HepG2 (cell line): ENCODE results near the gene ALG14. TPM values are rescaled to one million over a fixed set of nuclear protein-coding genes. Genes with fewer than 3 reads are reported as not detected.

Experiments
- DDIT3 ChIP-seq: sonication (generic); formaldehyde crosslinking; IDR thresholded peaks from 2 replicates; pipeline ENCODE4 v1.4.0; 2020; ENCODE audit warnings: mild to moderate bottlenecking, missing genetic modification reagents
- FOSL2 ChIP-seq: sonication (generic); formaldehyde crosslinking; IDR thresholded peaks from 2 replicates; pipeline ENCODE4 v1.4.0; 2020; ENCODE audit warnings: missing genetic modification reagents
- HCFC1 ChIP-seq: fragments of 150-350 bp; IDR thresholded peaks from 2 replicates; pipeline ENCODE4 v1.6.1; 2014; ENCODE audit warnings: low read depth, low read length
- HNF4G ChIP-seq, 2 experiments: sonication (generic) in 1 of 2; formaldehyde crosslinking in 1 of 2; IDR thresholded peaks; 2 replicates each; pipeline versions ENCODE4 v1.4.0 to v1.6.1; 2011 to 2020; ENCODE audit warnings: borderline replicate concordance in 2 of 2, low read depth in 2 of 2, mild to moderate bottlenecking in 2 of 2, low read length in 1 of 2, missing genetic modification reagents in 1 of 2, moderate library complexity in 1 of 2
- HOXD1 ChIP-seq: sonication (generic); formaldehyde crosslinking; IDR thresholded peaks from 2 replicates; pipeline ENCODE4 v1.5.0; 2020; ENCODE audit warnings: missing genetic modification reagents
- MXI1 ChIP-seq: IDR thresholded peaks from 3 replicates; pipeline ENCODE4 v1.6.1; 2012; ENCODE audit warnings: low read depth, low read length, inconsistent platforms, borderline replicate concordance
- PLRG1 ChIP-seq: fragments of 450-650 bp; conservative IDR thresholded peaks from 2 replicates; pipeline ENCODE4 v1.6.1; 2016
- SOX13 ChIP-seq, 3 experiments: fragments of 450-650 bp in 1 of 3; sonication (generic) in 1 of 3; formaldehyde crosslinking in 1 of 3; IDR thresholded peaks in 2 of 3; conservative IDR thresholded peaks in 1 of 3; 2 replicates each; pipeline versions ENCODE4 v1.5.0 to v1.6.1; 2016 to 2020; ENCODE audit warnings: antibody characterized with exemption in 1 of 3, mild to moderate bottlenecking in 1 of 3, missing compliant biosample characterization in 1 of 3, missing genetic modification reagents in 1 of 3, moderate library complexity in 1 of 3
- SUZ12 ChIP-seq: fragments of 150-350 bp; IDR thresholded peaks from 2 replicates; pipeline ENCODE4 v1.6.1; 2014; ENCODE audit warnings: low read depth, low read length
- YEATS2 ChIP-seq: sonication (generic); formaldehyde crosslinking; IDR thresholded peaks from 2 replicates; pipeline ENCODE4 v1.4.0; 2020; ENCODE audit warnings: missing genetic modification reagents, borderline replicate concordance
- ZBTB7B ChIP-seq: sonication (generic); formaldehyde crosslinking; IDR thresholded peaks from 2 replicates; pipeline ENCODE4 v1.4.0; 2020; ENCODE audit warnings: missing genetic modification reagents
- ZMYM4 ChIP-seq: sonication (generic); formaldehyde crosslinking; IDR thresholded peaks from 2 replicates; pipeline ENCODE4 v1.8.1; 2023; ENCODE audit warnings: mild to moderate bottlenecking, missing genetic modification reagents
- ZNF274 ChIP-seq: sonication (generic); formaldehyde crosslinking; IDR thresholded peaks from 2 replicates; pipeline ENCODE4 v1.5.1; 2020; ENCODE audit warnings: mild to moderate bottlenecking, missing genetic modification reagents
- ZNF430 ChIP-seq: sonication (generic); formaldehyde crosslinking; IDR thresholded peaks from 2 replicates; pipeline ENCODE4 v1.9.0; 2021; ENCODE audit warnings: mild to moderate bottlenecking, missing genetic modification reagents
- ZNF598 ChIP-seq: sonication (generic); formaldehyde crosslinking; IDR thresholded peaks from 2 replicates; pipeline ENCODE4 v1.5.1; 2020; ENCODE audit warnings: mild to moderate bottlenecking, missing genetic modification reagents, borderline replicate concordance
- ZNF670 ChIP-seq: sonication (generic); formaldehyde crosslinking; IDR thresholded peaks from 2 replicates; pipeline ENCODE4 v1.8.0; 2022; ENCODE audit warnings: mild to moderate bottlenecking, missing genetic modification reagents, borderline replicate concordance
- ZNF841 ChIP-seq: sonication (generic); formaldehyde crosslinking; IDR thresholded peaks from 2 replicates; pipeline ENCODE4 v1.8.1; 2023; ENCODE audit warnings: missing genetic modification reagents, borderline replicate concordance
- polyA plus RNA-seq, 8 experiments: library from polyadenylated mRNA; depleted of rRNA in 3 of 8; stranded (reverse) in 7 of 8; unstranded in 1 of 8; fragments of >200 nt; fragmentation: Illumina TruSeq in 4 of 8; extraction: Trizol in 4 of 8; gene quantifications; 2 replicates each; pipeline versions ENCODE4 v1.2.1 to v1.2.3, GENCODE V29; 2011 to 2016; ENCODE audit warnings: low read depth in 4 of 8, missing spikeins in 1 of 8, mixed read lengths in 1 of 8; ENCODE audit not compliant: insufficient read depth in 1 of 8
- total RNA-seq, 5 experiments: library from RNA; depleted of rRNA; stranded (reverse); fragments of >200 nt; fragmentation: Illumina TruSeq; extraction: Trizol; gene quantifications; 2 replicates each; pipeline ENCODE4 v1.2.3, GENCODE V29; 2016; ENCODE audit warnings: low read depth in 1 of 5
- TF ChIP-seq, protein P1 (sequence below): IDR thresholded peaks from 2 replicates; pipeline ENCODE4 v1.6.1; 2016; ENCODE audit warnings: missing compliant biosample characterization, missing genetic modification reagents, borderline replicate concordance
- TF ChIP-seq, protein P2 (sequence below): sonication (generic); formaldehyde crosslinking; IDR thresholded peaks from 2 replicates; pipeline ENCODE4 v1.5.0; 2020; ENCODE audit warnings: missing genetic modification reagents, mild to moderate bottlenecking, borderline replicate concordance
- TF ChIP-seq, protein P3 (sequence below): sonication (generic); formaldehyde crosslinking; IDR thresholded peaks from 2 replicates; pipeline ENCODE4 v1.4.0; 2020; ENCODE audit warnings: missing genetic modification reagents, mild to moderate bottlenecking, borderline replicate concordance
- TF ChIP-seq, protein P4 (sequence below), 2 experiments: sonication (generic) in 1 of 2; formaldehyde crosslinking in 1 of 2; IDR thresholded peaks; 2 replicates each; pipeline versions ENCODE4 v1.4.0 to v1.6.1; 2018 to 2020; ENCODE audit warnings: missing genetic modification reagents in 2 of 2, borderline replicate concordance in 1 of 2, low read depth in 1 of 2, mild to moderate bottlenecking in 1 of 2, missing biosample characterization in 1 of 2

ALG14 gene
- total and polyA plus RNA-seq, 2 of the 13 experiments (the other 11 are each of a cell fraction or from before 2014, with no cell fraction given) = 4.5 to 12.7 TPM

GRCh38 chr1:95072532-95073419 is at the start of gene ALG14 (continued):
- TF ChIP-seq, protein P1, sequence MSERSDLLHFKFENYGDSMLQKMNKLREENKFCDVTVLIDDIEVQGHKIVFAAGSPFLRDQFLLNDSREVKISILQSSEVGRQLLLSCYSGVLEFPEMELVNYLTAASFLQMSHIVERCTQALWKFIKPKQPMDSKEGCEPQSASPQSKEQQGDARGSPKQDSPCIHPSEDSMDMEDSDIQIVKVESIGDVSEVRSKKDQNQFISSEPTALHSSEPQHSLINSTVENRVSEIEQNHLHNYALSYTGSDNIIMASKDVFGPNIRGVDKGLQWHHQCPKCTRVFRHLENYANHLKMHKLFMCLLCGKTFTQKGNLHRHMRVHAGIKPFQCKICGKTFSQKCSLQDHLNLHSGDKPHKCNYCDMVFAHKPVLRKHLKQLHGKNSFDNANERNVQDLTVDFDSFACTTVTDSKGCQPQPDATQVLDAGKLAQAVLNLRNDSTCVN (CRISPR knock-in tag) = peak; percentile 30; the same call in 1 of the 2 replicates
- TF ChIP-seq, protein P2, sequence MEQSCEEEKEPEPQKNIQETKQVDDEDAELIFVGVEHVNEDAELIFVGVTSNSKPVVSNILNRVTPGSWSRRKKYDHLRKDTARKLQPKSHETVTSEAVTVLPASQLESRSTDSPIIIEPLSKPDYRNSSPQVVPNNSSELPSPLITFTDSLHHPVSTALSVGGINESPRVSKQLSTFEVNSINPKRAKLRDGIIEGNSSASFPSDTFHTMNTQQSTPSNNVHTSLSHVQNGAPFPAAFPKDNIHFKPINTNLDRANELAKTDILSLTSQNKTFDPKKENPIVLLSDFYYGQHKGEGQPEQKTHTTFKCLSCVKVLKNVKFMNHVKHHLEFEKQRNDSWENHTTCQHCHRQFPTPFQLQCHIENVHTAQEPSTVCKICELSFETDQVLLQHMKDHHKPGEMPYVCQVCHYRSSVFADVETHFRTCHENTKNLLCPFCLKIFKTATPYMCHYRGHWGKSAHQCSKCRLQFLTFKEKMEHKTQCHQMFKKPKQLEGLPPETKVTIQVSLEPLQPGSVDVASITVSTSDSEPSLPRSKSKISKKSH (CRISPR knock-in tag) = peak; percentile 85; the same call in 1 of the 2 replicates
- no peak for TF ChIP-seq DDIT3 (CRISPR knock-in tag)
- TF ChIP-seq HNF4G (IDR thresholded peaks at IDR 0.05; ENCODE audit: borderline replicate concordance, low read depth, low read length) = peak; percentile 66
- peak; percentile 62; the same call in 1 of the 2 replicates for TF ChIP-seq HNF4G (CRISPR knock-in tag; IDR thresholded peaks at IDR 0.05; ENCODE audit: borderline replicate concordance, low read depth)
- TF ChIP-seq MXI1 = peak; percentile 79; the same call in 1 of the 3 replicates
- TF ChIP-seq SUZ12 = peak; percentile 82
- peak; percentile 7; the same call in 1 of the 2 replicates for TF ChIP-seq ZNF430 (CRISPR knock-in tag)
- TF ChIP-seq HCFC1 = peak; percentile 84
- TF ChIP-seq PLRG1 = no peak
- TF ChIP-seq FOSL2 = peak; percentile 54
- no peak for TF ChIP-seq ZNF841 (CRISPR knock-in tag)
- 0 out of 2 replicates have a peak, but pooled peaks have one; percentile 29 for TF ChIP-seq ZNF274
- TF ChIP-seq YEATS2 (CRISPR knock-in tag) = peak; percentile 88
- peak; percentile 89 for TF ChIP-seq ZMYM4
- peak; percentile 43; the same call in 1 of the 2 replicates for TF ChIP-seq ZNF598 (CRISPR knock-in tag)
- no peak for TF ChIP-seq ZNF670 (CRISPR knock-in tag)
- peak; percentile 44; the same call in 1 of the 2 replicates for TF ChIP-seq HOXD1 (CRISPR knock-in tag)
- TF ChIP-seq, protein P3, sequence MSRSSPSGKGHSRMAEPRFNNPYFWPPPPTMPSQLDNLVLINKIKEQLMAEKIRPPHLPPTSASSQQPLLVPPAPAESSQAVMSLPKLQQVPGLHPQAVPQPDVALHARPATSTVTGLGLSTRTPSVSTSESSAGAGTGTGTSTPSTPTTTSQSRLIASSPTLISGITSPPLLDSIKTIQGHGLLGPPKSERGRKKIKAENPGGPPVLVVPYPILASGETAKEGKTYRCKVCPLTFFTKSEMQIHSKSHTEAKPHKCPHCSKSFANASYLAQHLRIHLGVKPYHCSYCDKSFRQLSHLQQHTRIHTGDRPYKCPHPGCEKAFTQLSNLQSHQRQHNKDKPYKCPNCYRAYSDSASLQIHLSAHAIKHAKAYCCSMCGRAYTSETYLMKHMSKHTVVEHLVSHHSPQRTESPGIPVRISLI (CRISPR knock-in tag) = peak; percentile 71; the same call in 1 of the 2 replicates
- no peak for TF ChIP-seq SOX13 (IDR thresholded peaks at IDR 0.05)
- TF ChIP-seq SOX13 (CRISPR knock-in tag; conservative IDR thresholded peaks at IDR 0.05 in 1 of 2, IDR thresholded peaks at IDR 0.05 in 1 of 2) = peak in 1 of 2 experiments; percentile 31; a peak in 2 of 4 replicates
- TF ChIP-seq, protein P4, sequence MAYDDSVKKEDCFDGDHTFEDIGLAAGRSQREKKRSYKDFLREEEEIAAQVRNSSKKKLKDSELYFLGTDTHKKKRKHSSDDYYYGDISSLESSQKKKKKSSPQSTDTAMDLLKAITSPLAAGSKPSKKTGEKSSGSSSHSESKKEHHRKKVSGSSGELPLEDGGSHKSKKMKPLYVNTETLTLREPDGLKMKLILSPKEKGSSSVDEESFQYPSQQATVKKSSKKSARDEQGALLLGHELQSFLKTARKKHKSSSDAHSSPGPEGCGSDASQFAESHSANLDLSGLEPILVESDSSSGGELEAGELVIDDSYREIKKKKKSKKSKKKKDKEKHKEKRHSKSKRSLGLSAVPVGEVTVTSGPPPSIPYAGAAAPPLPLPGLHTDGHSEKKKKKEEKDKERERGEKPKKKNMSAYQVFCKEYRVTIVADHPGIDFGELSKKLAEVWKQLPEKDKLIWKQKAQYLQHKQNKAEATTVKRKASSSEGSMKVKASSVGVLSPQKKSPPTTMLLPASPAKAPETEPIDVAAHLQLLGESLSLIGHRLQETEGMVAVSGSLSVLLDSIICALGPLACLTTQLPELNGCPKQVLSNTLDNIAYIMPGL (CRISPR knock-in tag; IDR thresholded peaks at IDR 0.05; ENCODE audit: borderline replicate concordance in 1 of 2, low read depth in 1 of 2) = peak; percentile 67 to 82; a peak in 3 of 4 replicates
- TF ChIP-seq ZBTB7B (CRISPR knock-in tag) = 0 out of 2 replicates have a peak, but pooled peaks have one; percentile 84
